Suprapubic skin (tissue), 3 donors: Measurements from ENCODE around the gene ATP2A3.

Experiments used
- CTCF ChIP-seq, 2 donors: fragments of 200-600 bp in 1 of 2; fragments of 450-650 bp in 1 of 2; sonication (generic) in 1 of 2; IDR thresholded peaks; one replicate each; pipeline ENCODE4 v1.5.1; 2016 to 2019; ENCODE audit warnings: antibody characterized with exemption in 2 of 2, mild to moderate bottlenecking in 1 of 2, moderate library complexity in 1 of 2
- POLR2A ChIP-seq, 2 donors: fragments of 450-650 bp; IDR thresholded peaks; one replicate each; pipeline ENCODE4 v1.6.1; 2017; ENCODE audit warnings: antibody characterized with exemption in 2 of 2, mild to moderate bottlenecking in 2 of 2, moderate library complexity in 2 of 2

- TF ChIP-seq POLR2A (IDR thresholded peaks at IDR 0.05): no peak
- TF ChIP-seq CTCF (IDR thresholded peaks at IDR 0.05): no peak
Measured at GRCh38 chr17:3968015-3968414, 3.8 kb upstream of the ATP2A3 start.
